CD4-positive, alpha-beta T cell treated with Interleukin-4 for 1 hour (primary cell): ENCODE data around the gene PRR20B.
"Not testable (repeated sequence)": the region's sequence is repeated elsewhere in the genome, so short reads cannot be mapped to it uniquely, and the experiment has no call there.

Experiments used
- DNase-seq, 2 donors: peaks; one replicate each; pipeline ENCODE4 v3.0.0-alpha.2; 2020 to 2022

Gene PRR20B

GRCh38 chr13:57147188-57147587, at the start of gene PRR20B:
Gene PRR20B, plus strand, starts transcription at chr13:57147488. Its CDS starts 387 bp downstream, at chr13:57147875.
- not testable (repeated sequence) for DNase-seq

- DNase-seq: no peak
Measured at GRCh38 chr13:57114945-57115344, 32.3 kb upstream of the PRR20B start.

- no peak for DNase-seq
Measured at GRCh38 chr13:57123681-57124080, 23.6 kb upstream of the PRR20B start.

- no peak for DNase-seq
Measured at GRCh38 chr13:57128909-57129308, 18.4 kb upstream of the PRR20B start.

- no peak for DNase-seq
Measured at GRCh38 chr13:57136093-57136492, 11.2 kb upstream of the PRR20B start.

GRCh38 chr13:57137585-57137984, 9.7 kb upstream of the PRR20B start:
- DNase-seq: no peak

GRCh38 chr13:57138988-57139387, 8.3 kb upstream of the PRR20B start:
- DNase-seq: no peak

- not testable (repeated sequence) for DNase-seq
Measured at GRCh38 chr13:57139781-57140180, 7.5 kb upstream of the PRR20B start.

- not testable (repeated sequence) for DNase-seq
Measured at GRCh38 chr13:57140235-57140968, 6.9 kb upstream of the PRR20B start, which contains the start of gene PRR20A. Gene PRR20A, plus strand, starts transcription at chr13:57140918. Its CDS starts 387 bp downstream, at chr13:57141305.

GRCh38 chr13:57148106-57148505, 818 bp downstream of the PRR20B start:
- DNase-seq: not testable (repeated sequence)

- not testable (repeated sequence) for DNase-seq
Measured at GRCh38 chr13:57153761-57154160, 6.5 kb downstream of the PRR20B start, which contains the start of gene PRR20C. Gene PRR20C, plus strand, starts transcription at chr13:57154061. Its CDS starts 387 bp downstream, at chr13:57154448.

GRCh38 chr13:57160332-57160731, 13.0 kb downstream of the PRR20B start, which contains the start of gene PRR20D:
Gene PRR20D, plus strand, starts transcription at chr13:57160632. Its CDS starts 387 bp downstream, at chr13:57161019.
- not testable (repeated sequence) for DNase-seq

- DNase-seq: not testable (repeated sequence)
Measured at GRCh38 chr13:57166897-57167296, 19.6 kb downstream of the PRR20B start, which contains the start of gene PRR20E. Gene PRR20E, plus strand, starts transcription at chr13:57167197. Its CDS starts 387 bp downstream, at chr13:57167584.

GRCh38 chr13:57191667-57192066, 44.4 kb downstream of the PRR20B start:
- DNase-seq: no peak
